Hepatocyte (in vitro differentiated cells): ENCODE measurements around the gene MAPK8IP2. TPM values are rescaled to one million over a fixed set of nuclear protein-coding genes. Genes with fewer than 3 reads are reported as not detected.

Experiments used
- DNase-seq: peaks from one replicate; pipeline ENCODE4 v3.0.0-alpha.2; 2016; ENCODE audit warnings: low spot score
- H2AFZ ChIP-seq: fragments of 200-600 bp; sonication (generic); 2 replicates; pipeline ENCODE4 v1.6.0; 2016; ENCODE audit warnings: antibody characterized with exemption, mild to moderate bottlenecking
- H3K27ac ChIP-seq: fragments of 200-600 bp; sonication (generic); 2 replicates; pipeline ENCODE4 v1.5.1; 2016; ENCODE audit warnings: mild to moderate bottlenecking
- H3K27me3 ChIP-seq: fragments of 200-600 bp; sonication (generic); 2 replicates; pipeline ENCODE4 v1.6.1; 2016
- H3K36me3 ChIP-seq: fragments of 200-600 bp; sonication (generic); replicated peaks from 2 replicates; pipeline ENCODE4 v1.5.1; 2016; ENCODE audit warnings: low read depth; ENCODE audit not compliant: insufficient read depth
- H3K4me1 ChIP-seq: fragments of 200-600 bp; sonication (generic); 2 replicates; pipeline ENCODE4 v1.5.1; 2016; ENCODE audit warnings: mild to moderate bottlenecking, moderate library complexity; ENCODE audit not compliant: insufficient read depth
- H3K4me2 ChIP-seq: fragments of 200-600 bp; sonication (generic); 2 replicates; pipeline ENCODE4 v1.6.0; 2016
- H3K4me3 ChIP-seq: fragments of 200-600 bp; sonication (generic); 2 replicates; pipeline ENCODE4 v1.5.1; 2016; ENCODE audit warnings: mild to moderate bottlenecking
- H3K79me2 ChIP-seq: fragments of 200-600 bp; sonication (generic); 2 replicates; pipeline ENCODE4 v1.6.0; 2017; ENCODE audit warnings: mild to moderate bottlenecking
- H3K9me2 ChIP-seq: fragments of 200-600 bp; sonication (generic); replicated peaks from 2 replicates; pipeline ENCODE4 v1.6.0; 2017; ENCODE audit warnings: mild to moderate bottlenecking; ENCODE audit not compliant: insufficient read depth
- H3K9me3 ChIP-seq: fragments of 200-600 bp; sonication (generic); 2 replicates; pipeline ENCODE4 v1.5.1; 2016; ENCODE audit warnings: low read depth, mild to moderate bottlenecking
- H4K20me1 ChIP-seq: fragments of 200-600 bp; sonication (generic); 2 replicates; pipeline ENCODE4 v1.6.0; 2016; ENCODE audit warnings: mild to moderate bottlenecking; ENCODE audit not compliant: insufficient read depth, poor library complexity, severe bottlenecking
- EZH2 ChIP-seq: fragments of 200-600 bp; sonication (generic); IDR thresholded peaks from 2 replicates; pipeline ENCODE4 v1.6.1; 2016; ENCODE audit warnings: antibody characterized with exemption, mild to moderate bottlenecking, borderline replicate concordance
- EZH2phosphoT487 ChIP-seq: fragments of 200-600 bp; sonication (generic); IDR thresholded peaks from one replicate; pipeline ENCODE4 v1.6.1; 2018; ENCODE audit warnings: antibody characterized with exemption, mild to moderate bottlenecking, low read depth, moderate library complexity; ENCODE audit not compliant: unreplicated experiment, severe bottlenecking
- WGBS: methylation state at CpG from one replicate; pipeline ENCODE4 v1.1.6; 2016; ENCODE audit warnings: low lambda C conversion rate; ENCODE audit errors: missing lambda C conversion rate; 5-methylcytosine and 5-hydroxymethylcytosine counted together
- polyA plus RNA-seq: library from polyadenylated mRNA; unstranded; fragments of >200 nt; fragmentation: Nextera tagmentation; extraction: Ambion mirVana; gene quantifications from 2 replicates; pipeline ENCODE4 v1.2.1, GENCODE V29; 2016
- total RNA-seq: library from RNA; depleted of rRNA; stranded (reverse); fragments of >200 nt; gene quantifications from 2 replicates; pipeline ENCODE4 v1.2.3, GENCODE V29; 2014
- TF ChIP-seq, protein P1 (sequence below): fragments of 200-600 bp; sonication (generic); IDR thresholded peaks from 2 replicates; pipeline ENCODE4 v1.5.1; 2016; ENCODE audit warnings: antibody characterized with exemption, mild to moderate bottlenecking; ENCODE audit not compliant: poor library complexity

The MAPK8IP2 gene
- total and polyA plus RNA-seq, 2 experiments from 2014 or later = 1.6 to 4.0 TPM

DNA sequence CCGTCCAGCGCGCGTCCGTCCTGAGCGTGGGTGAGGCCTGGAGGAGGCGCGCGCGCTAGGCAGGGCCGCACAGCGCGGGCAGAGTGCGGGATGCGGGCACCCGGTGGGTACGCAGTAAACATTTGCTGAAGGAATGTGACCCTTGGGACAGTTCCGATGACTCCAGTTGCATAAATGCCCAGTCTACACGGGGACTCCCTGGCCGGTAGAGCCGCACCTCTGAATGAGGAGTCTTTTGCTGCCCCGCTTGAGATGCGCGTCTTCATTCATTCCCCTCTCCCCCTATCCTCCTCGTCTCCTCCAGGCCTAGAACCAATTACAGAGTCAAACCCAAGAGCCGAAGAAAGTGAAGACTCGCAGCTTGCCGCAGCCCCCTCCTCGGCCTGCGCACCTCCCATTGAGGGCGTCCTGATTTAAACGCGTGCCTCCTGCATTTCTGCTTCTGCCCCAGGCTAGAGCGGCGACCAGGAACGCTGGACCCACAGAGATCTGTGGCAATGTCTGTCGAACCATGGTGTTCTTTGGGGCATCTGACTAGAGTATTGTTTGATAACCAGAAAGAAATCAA is 17.2 kb upstream of the MAPK8IP2 start:
- H3K27me3 ChIP-seq = no peaks in the 10 kb centered on the region
- H3K4me2 ChIP-seq = peak overlapping the region; percentile 81
- peak overlapping the region; percentile 32 for H3K4me3 ChIP-seq
- peaks cover 18% of the 10 kb centered on the region for H3K79me2 ChIP-seq
- H4K20me1 ChIP-seq = no peaks in the 10 kb centered on the region
- TF ChIP-seq EZH2 (no peak), EZH2phosphoT487 (no peak)
- TF ChIP-seq, protein P1, sequence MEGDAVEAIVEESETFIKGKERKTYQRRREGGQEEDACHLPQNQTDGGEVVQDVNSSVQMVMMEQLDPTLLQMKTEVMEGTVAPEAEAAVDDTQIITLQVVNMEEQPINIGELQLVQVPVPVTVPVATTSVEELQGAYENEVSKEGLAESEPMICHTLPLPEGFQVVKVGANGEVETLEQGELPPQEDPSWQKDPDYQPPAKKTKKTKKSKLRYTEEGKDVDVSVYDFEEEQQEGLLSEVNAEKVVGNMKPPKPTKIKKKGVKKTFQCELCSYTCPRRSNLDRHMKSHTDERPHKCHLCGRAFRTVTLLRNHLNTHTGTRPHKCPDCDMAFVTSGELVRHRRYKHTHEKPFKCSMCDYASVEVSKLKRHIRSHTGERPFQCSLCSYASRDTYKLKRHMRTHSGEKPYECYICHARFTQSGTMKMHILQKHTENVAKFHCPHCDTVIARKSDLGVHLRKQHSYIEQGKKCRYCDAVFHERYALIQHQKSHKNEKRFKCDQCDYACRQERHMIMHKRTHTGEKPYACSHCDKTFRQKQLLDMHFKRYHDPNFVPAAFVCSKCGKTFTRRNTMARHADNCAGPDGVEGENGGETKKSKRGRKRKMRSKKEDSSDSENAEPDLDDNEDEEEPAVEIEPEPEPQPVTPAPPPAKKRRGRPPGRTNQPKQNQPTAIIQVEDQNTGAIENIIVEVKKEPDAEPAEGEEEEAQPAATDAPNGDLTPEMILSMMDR = no peak
- no peaks in the 10 kb centered on the region for H3K36me3 ChIP-seq
- peak overlapping the region; percentile 24 for H2AFZ ChIP-seq
- H3K4me1 ChIP-seq = peaks cover 13% of the 10 kb centered on the region
- H3K27ac ChIP-seq = peak overlapping the region; percentile 6
- no peak for DNase-seq
- no peaks in the 10 kb centered on the region for H3K9me3 ChIP-seq
- WGBS = 9% methylated on average over 24 of the region's 37 CpGs
- H3K9me2 ChIP-seq = no peaks in the 10 kb centered on the region

DNA sequence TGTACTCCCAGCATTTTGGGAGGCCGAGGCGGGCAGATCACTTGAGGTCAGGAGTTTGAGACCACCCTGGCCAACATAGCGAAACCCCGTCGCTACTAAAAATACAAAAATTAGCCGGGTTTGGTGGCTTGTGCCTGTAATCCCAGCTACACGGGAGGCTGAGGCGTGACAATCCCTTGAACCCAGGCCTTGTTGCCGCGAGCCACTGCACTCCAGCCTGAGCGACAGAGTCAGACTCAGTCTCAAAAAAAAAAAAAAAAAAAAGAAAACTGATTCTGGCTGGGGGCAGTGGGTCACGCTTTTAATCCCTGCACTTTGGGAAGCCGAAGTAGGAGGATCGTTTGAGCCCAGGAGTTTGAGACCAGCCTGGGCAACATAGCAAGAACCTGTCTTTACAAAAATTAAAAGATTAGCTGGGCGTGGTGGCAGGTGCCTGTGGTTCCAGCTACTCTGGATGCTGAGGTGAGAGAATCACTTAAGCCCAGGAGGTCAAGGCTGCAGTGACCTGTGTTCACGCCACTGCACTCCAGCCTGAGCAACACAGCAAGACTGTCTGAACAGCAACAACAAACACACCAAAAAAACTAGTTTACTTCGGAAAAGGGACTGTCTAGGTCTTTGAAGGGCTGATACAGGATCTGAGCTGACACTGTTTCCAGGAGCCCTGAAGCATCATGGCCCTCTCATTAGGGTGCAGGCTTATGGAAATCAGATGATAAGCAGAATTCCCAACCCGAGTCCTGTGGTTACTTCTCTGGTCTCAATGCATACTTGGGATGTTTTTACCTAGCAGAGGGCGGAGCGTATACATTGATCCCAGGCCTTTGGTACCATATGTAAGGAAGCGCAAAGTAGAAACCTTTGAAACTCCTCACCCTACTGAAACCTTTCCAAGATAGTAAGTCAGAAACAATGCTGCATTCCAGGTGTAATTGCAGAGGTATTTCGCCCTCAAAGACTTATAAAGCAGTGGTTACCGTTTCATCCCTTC is 16.2 kb upstream of the MAPK8IP2 start:
- H3K4me2 ChIP-seq = peak overlapping the region; percentile 81
- DNase-seq = no peak
- no peaks in the 10 kb centered on the region for H3K9me3 ChIP-seq
- peaks cover 13% of the 10 kb centered on the region for H3K4me1 ChIP-seq
- no peak overlapping the region for H3K4me3 ChIP-seq
- no peaks in the 10 kb centered on the region for H4K20me1 ChIP-seq
- H3K27me3 ChIP-seq = no peaks in the 10 kb centered on the region
- no peak overlapping the region for H3K27ac ChIP-seq
- no peak overlapping the region for H2AFZ ChIP-seq
- peaks cover 18% of the 10 kb centered on the region for H3K79me2 ChIP-seq
- no peaks in the 10 kb centered on the region for H3K36me3 ChIP-seq
- 90% methylated on average over 21 of the region's 23 CpGs for WGBS
- TF ChIP-seq, protein P1 = no peak
- TF ChIP-seq EZH2phosphoT487 (no peak), EZH2 (no peak)
- no peaks in the 10 kb centered on the region for H3K9me2 ChIP-seq

DNA sequence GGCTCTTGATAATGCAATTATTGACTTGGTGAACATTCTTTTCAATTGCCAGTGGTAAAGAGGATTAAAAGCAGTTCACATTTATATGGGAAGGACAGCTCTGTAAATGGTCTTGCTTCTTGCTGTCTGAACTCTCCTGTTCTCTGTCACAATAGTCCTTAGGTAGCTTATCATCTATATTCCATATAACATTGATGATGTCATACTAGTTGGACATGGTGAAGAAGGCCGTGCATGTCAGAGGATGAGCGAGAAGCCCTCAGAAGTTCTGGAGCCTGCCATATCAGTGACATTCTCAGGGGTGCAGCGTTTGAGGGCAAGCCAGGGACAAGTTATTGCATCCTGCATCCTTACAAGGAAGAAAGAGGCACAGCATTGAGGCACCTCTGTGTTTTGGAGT is 15.4 kb upstream of the MAPK8IP2 start:
- Histone ChIP-seq H3K79me2 (peaks cover 18% of the 10 kb centered on the region), H3K4me3 (no peak overlapping the region), H3K9me3 (no peaks in the 10 kb centered on the region), H3K36me3 (no peaks in the 10 kb centered on the region), H3K27ac (no peak overlapping the region), H3K4me2 (no peak overlapping the region), H3K27me3 (no peaks in the 10 kb centered on the region), H3K9me2 (no peaks in the 10 kb centered on the region), H2AFZ (no peak overlapping the region), H4K20me1 (no peaks in the 10 kb centered on the region), H3K4me1 (peaks cover 13% of the 10 kb centered on the region)
- TF ChIP-seq, protein P1 = no peak
- TF ChIP-seq EZH2phosphoT487 = no peak
- 95% methylated on average over 3 of the region's 3 CpGs for WGBS
- DNase-seq = no peak
